HL-60 (cell line): Measurements from ENCODE around the gene CREB5.

Experiments used
- POLR2AphosphoS5 ChIP-seq: IDR thresholded peaks from 2 replicates; pipeline ENCODE4 v1.6.1; 2012; ENCODE audit warnings: low read depth
- SPI1 ChIP-seq: IDR thresholded peaks from 2 replicates; pipeline ENCODE4 v1.6.1; 2012; ENCODE audit warnings: low read depth, mild to moderate bottlenecking, borderline replicate concordance
- TF ChIP-seq, protein P1 (sequence below): IDR thresholded peaks from one replicate; pipeline ENCODE4 v1.5.1; 2011; ENCODE audit warnings: low read length, control low read depth, inconsistent platforms; ENCODE audit not compliant: insufficient read depth

- TF ChIP-seq, protein P1, sequence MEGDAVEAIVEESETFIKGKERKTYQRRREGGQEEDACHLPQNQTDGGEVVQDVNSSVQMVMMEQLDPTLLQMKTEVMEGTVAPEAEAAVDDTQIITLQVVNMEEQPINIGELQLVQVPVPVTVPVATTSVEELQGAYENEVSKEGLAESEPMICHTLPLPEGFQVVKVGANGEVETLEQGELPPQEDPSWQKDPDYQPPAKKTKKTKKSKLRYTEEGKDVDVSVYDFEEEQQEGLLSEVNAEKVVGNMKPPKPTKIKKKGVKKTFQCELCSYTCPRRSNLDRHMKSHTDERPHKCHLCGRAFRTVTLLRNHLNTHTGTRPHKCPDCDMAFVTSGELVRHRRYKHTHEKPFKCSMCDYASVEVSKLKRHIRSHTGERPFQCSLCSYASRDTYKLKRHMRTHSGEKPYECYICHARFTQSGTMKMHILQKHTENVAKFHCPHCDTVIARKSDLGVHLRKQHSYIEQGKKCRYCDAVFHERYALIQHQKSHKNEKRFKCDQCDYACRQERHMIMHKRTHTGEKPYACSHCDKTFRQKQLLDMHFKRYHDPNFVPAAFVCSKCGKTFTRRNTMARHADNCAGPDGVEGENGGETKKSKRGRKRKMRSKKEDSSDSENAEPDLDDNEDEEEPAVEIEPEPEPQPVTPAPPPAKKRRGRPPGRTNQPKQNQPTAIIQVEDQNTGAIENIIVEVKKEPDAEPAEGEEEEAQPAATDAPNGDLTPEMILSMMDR, result no peak
- TF ChIP-seq POLR2AphosphoS5 (no peak), SPI1 (no peak)
These were observed 195.9 kb downstream of the CREB5 start for GRCh38 chr7:28608237-28608656.
